HepG2 (cell line): ENCODE results near the gene TRIO. TPM values are rescaled to one million over a fixed set of nuclear protein-coding genes. Genes with fewer than 3 reads are reported as not detected.

Source experiments
- ATAC-seq: fragments of 200-7000 bp; cut with Tn5 transposase; 3 replicates; pipeline ENCODE4 v1.9.1; 2020; ENCODE audit warnings: mild to moderate bottlenecking, moderate library complexity
- BruUV-seq: library from RNA; stranded (reverse); fragments of 400-500 nt; replicated peaks from 2 replicates; lab custom pipeline; 2021; lab: Mats Ljungman, UMichigan
- CTCF ChIA-PET: fragments of 300-600 bp; formaldehyde crosslinking; extraction: SDS; loops from one replicate; lab custom pipeline; 2021; ENCODE audit warnings: low total read pairs, inconsistent platforms, low intra/inter-chr PET ratio; lab: Yijun Ruan, JAX
- POLR2A ChIA-PET: fragments of 350-600 bp; sonication (Branson Sonifier 250); formaldehyde crosslinking; loops from one replicate; lab custom pipeline; 2020; ENCODE audit warnings: antibody characterized with exemption, inconsistent platforms; lab: Yijun Ruan, JAX
- DNase-seq: peaks from one replicate; pipeline ENCODE4 v3.0.0-alpha.2; 2015; ENCODE audit warnings: low spot score
- FAIRE-seq: peaks from 3 replicates; lab custom pipeline; 2011; peaks lifted over from hg19 to GRCh38; lab: Jason Lieb, UNC
- H2AFZ ChIP-seq: one replicate; pipeline ENCODE4 v1.6.1; 2011; ENCODE audit warnings: low read length, inconsistent platforms
- H3K27ac ChIP-seq: fragments of 300-600 bp; 3 replicates; pipeline ENCODE4 v1.8.0; 2011; ENCODE audit warnings: mixed run types, mild to moderate bottlenecking, mixed read lengths, low read length, inconsistent platforms; ENCODE audit not compliant: insufficient read depth; ENCODE audit errors: extremely low read length
- H3K27me3 ChIP-seq, 2 experiments: fragments of 200-600 bp in 1 of 2; 2 replicates in 1 of 2; 3 replicates in 1 of 2; pipeline versions ENCODE4 v1.6.0 to v1.8.0; 2011; ENCODE audit warnings: low read length in 2 of 2, mild to moderate bottlenecking in 2 of 2, moderate library complexity in 2 of 2, inconsistent platforms in 1 of 2; ENCODE audit not compliant: insufficient read depth in 2 of 2, control insufficient read depth in 1 of 2
- H3K36me3 ChIP-seq, 2 experiments: fragments of 200-600 bp in 1 of 2; replicated peaks in 1 of 2; 2 replicates in 1 of 2; 3 replicates in 1 of 2; pipeline versions ENCODE4 v1.5.1 to v1.8.0; 2011; ENCODE audit warnings: low read length in 2 of 2, inconsistent platforms in 1 of 2; ENCODE audit not compliant: insufficient read depth in 2 of 2, control insufficient read depth in 1 of 2
- H3K4me1 ChIP-seq: 2 replicates; pipeline ENCODE4 v1.5.1; 2012; ENCODE audit warnings: low read length, inconsistent platforms; ENCODE audit not compliant: insufficient read depth
- H3K4me2 ChIP-seq: 2 replicates; pipeline ENCODE4 v1.6.0; 2011; ENCODE audit warnings: low read depth, low read length, inconsistent platforms
- H3K4me3 ChIP-seq, 3 experiments: fragments of 200-600 bp in 1 of 3; sonication (generic), shearing (Covaris generic) in 1 of 3; replicated peaks in 1 of 3; 2 replicates each; pipeline ENCODE4 v1.5.1; 2011 to 2016; ENCODE audit warnings: low read length in 3 of 3, inconsistent platforms in 2 of 3, low read depth in 2 of 3, mild to moderate bottlenecking in 2 of 3, control low read depth in 1 of 3, mixed read lengths in 1 of 3; ENCODE audit not compliant: insufficient read depth in 1 of 3
- H3K79me2 ChIP-seq: one replicate; pipeline ENCODE4 v1.6.1; 2011; ENCODE audit warnings: low read length, inconsistent platforms; ENCODE audit not compliant: insufficient read depth
- H3K9ac ChIP-seq: 2 replicates; pipeline ENCODE4 v1.6.0; 2011; ENCODE audit warnings: mild to moderate bottlenecking, low read depth, low read length, inconsistent platforms; ENCODE audit not compliant: insufficient read depth
- H3K9me3 ChIP-seq: 2 replicates; pipeline ENCODE4 v1.5.1; 2012; ENCODE audit warnings: mild to moderate bottlenecking, low read length
- H4K20me1 ChIP-seq: 2 replicates; pipeline ENCODE4 v1.6.0; 2011; ENCODE audit warnings: inconsistent platforms, mild to moderate bottlenecking, low read length, moderate library complexity; ENCODE audit not compliant: insufficient read depth
- ASH2L ChIP-seq: fragments of 300-600, 200-600 bp; sonication (generic); IDR thresholded peaks from 2 replicates; pipeline ENCODE4 v1.7.0; 2017; ENCODE audit warnings: low read depth, mild to moderate bottlenecking, moderate library complexity, mixed read lengths, low read length; ENCODE audit not compliant: insufficient read length
- BHLHE40 ChIP-seq: IDR thresholded peaks from 2 replicates; pipeline ENCODE4 v1.6.1; 2011; ENCODE audit warnings: low read length, improper control_type of control experiment
- KDM6A ChIP-seq: IDR thresholded peaks from 2 replicates; pipeline ENCODE4 v1.6.1; 2016; ENCODE audit warnings: low read depth
- MEIS1 ChIP-seq: sonication (generic); formaldehyde crosslinking; IDR thresholded peaks from 2 replicates; pipeline ENCODE4 v1.9.0; 2021; ENCODE audit warnings: mild to moderate bottlenecking, missing genetic modification reagents, moderate library complexity, borderline replicate concordance
- MNT ChIP-seq: fragments of 450-650 bp; IDR thresholded peaks from 2 replicates; pipeline ENCODE4 v1.6.1; 2016
- POLR2A ChIP-seq, 2 experiments: IDR thresholded peaks; 2 replicates each; pipeline ENCODE4 v1.6.1; 2011; ENCODE audit warnings: low read depth in 2 of 2, low read length in 2 of 2, mild to moderate bottlenecking in 1 of 2, moderate library complexity in 1 of 2; ENCODE audit not compliant: insufficient read depth in 1 of 2
- SIX1 ChIP-seq: sonication (generic); formaldehyde crosslinking; IDR thresholded peaks from 2 replicates; pipeline ENCODE4 v1.4.0; 2020; ENCODE audit warnings: missing genetic modification reagents, borderline replicate concordance
- U2AF1 ChIP-seq: fragments of 200-400 bp; formaldehyde crosslinking; optimal IDR thresholded peaks from 2 replicates; pipeline ENCODE3; 2017; ENCODE audit warnings: mild to moderate bottlenecking, low read depth, low read length
- ZNF30 ChIP-seq: sonication (generic); formaldehyde crosslinking; IDR thresholded peaks from 2 replicates; pipeline ENCODE4 v1.5.0; 2020; ENCODE audit warnings: mild to moderate bottlenecking, missing genetic modification reagents
- ZNF577 ChIP-seq: sonication (generic); formaldehyde crosslinking; IDR thresholded peaks from 2 replicates; pipeline ENCODE4 v1.4.0; 2020; ENCODE audit warnings: mild to moderate bottlenecking, low read depth, missing genetic modification reagents, borderline replicate concordance
- WGBS: methylation state at CpG from one replicate; pipeline ENCODE4 v1.1.6; 2017; ENCODE audit warnings: low lambda C conversion rate; 5-methylcytosine and 5-hydroxymethylcytosine counted together
- in situ Hi-C: cut with HindIII; loops from 2 replicates; pipeline ENCODE4 v1.10.0; 2017; ENCODE audit warnings: low pct_unique_long_range_greater_than_20kb; ENCODE audit not compliant: extremely low pct_ligation_motif_present
- intact Hi-C: fragments of 100-400 bp; cut with micrococcal nuclease; formaldehyde crosslinking; loops from one replicate; pipeline ENCODE4 v1.10.0; 2022; ENCODE audit not compliant: unreplicated experiment
- polyA plus RNA-seq, 8 experiments: library from polyadenylated mRNA; depleted of rRNA in 3 of 8; stranded (reverse) in 7 of 8; unstranded in 1 of 8; fragments of >200 nt; fragmentation: Illumina TruSeq in 4 of 8; extraction: Trizol in 4 of 8; gene quantifications; 2 replicates each; pipeline versions ENCODE4 v1.2.1 to v1.2.3, GENCODE V29; 2011 to 2016; ENCODE audit warnings: low read depth in 4 of 8, missing spikeins in 1 of 8, mixed read lengths in 1 of 8; ENCODE audit not compliant: insufficient read depth in 1 of 8
- total RNA-seq, 5 experiments: library from RNA; depleted of rRNA; stranded (reverse); fragments of >200 nt; fragmentation: Illumina TruSeq; extraction: Trizol; gene quantifications; 2 replicates each; pipeline ENCODE4 v1.2.3, GENCODE V29; 2016; ENCODE audit warnings: low read depth in 1 of 5
- TF ChIP-seq, protein P1 (sequence below): sonication (generic); formaldehyde crosslinking; IDR thresholded peaks from 2 replicates; pipeline ENCODE4 v1.5.1; 2020; ENCODE audit warnings: missing genetic modification reagents, mild to moderate bottlenecking, borderline replicate concordance

Gene TRIO
- total and polyA plus RNA-seq, 2 of the 13 experiments (the other 11 are each of a cell fraction or from before 2014, with no cell fraction given): 45.2 to 45.9 TPM

DNA sequence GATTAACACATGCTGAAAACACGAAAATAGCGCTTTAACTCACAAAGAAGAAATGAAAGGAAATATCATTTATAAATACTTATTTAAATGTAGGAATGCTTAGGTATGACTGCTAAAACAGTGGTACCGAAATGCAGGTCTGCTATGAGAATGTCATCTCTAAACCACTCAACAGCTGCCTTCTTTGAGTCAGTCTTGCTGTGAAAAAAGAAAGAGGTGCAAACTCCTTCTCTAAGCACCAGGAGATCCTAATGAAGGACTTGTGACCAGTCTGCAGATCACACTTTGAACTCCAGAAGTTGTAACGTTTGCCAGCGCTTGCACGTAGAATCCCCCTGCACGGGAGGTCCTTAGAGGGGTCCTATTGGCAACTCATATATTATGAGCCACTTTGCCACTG, 86.6 kb downstream of the TRIO start:
- ChIA-PET CTCF (no interaction called here), POLR2A (no interaction called here)
- H4K20me1 ChIP-seq: peaks cover 24% of the 10 kb centered on the region; the same call in 1 of the 2 replicates
- H3K4me2 ChIP-seq: no peak overlapping the region
- H3K4me1 ChIP-seq: peaks cover 37% of the 10 kb centered on the region
- no peak overlapping the region for H3K9ac ChIP-seq
- in situ Hi-C loops (no loop called here), intact Hi-C loops (no loop called here)
- TF ChIP-seq ZNF30 (no peak), POLR2A (IDR thresholded peaks at IDR 0.05; ENCODE audit: insufficient read depth in 1 of 2, low read depth in 2 of 2, low read length in 2 of 2) (no peak), MEIS1 (CRISPR knock-in tag) (no peak), KDM6A (no peak)
- TF ChIP-seq, protein P1, sequence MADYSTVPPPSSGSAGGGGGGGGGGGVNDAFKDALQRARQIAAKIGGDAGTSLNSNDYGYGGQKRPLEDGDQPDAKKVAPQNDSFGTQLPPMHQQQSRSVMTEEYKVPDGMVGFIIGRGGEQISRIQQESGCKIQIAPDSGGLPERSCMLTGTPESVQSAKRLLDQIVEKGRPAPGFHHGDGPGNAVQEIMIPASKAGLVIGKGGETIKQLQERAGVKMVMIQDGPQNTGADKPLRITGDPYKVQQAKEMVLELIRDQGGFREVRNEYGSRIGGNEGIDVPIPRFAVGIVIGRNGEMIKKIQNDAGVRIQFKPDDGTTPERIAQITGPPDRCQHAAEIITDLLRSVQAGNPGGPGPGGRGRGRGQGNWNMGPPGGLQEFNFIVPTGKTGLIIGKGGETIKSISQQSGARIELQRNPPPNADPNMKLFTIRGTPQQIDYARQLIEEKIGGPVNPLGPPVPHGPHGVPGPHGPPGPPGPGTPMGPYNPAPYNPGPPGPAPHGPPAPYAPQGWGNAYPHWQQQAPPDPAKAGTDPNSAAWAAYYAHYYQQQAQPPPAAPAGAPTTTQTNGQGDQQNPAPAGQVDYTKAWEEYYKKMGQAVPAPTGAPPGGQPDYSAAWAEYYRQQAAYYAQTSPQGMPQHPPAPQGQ (CRISPR knock-in tag): no peak
- 99% methylated on average over 7 of the region's 7 CpGs for WGBS
- peaks cover 94% of the 10 kb centered on the region for H3K79me2 ChIP-seq
- no peak overlapping the region for H2AFZ ChIP-seq
- no peaks in the 10 kb centered on the region for H3K9me3 ChIP-seq
- H3K4me3 ChIP-seq: no peak overlapping the region
- no peak for FAIRE-seq
- no peak overlapping the region for H3K27ac ChIP-seq
- no peaks in the 10 kb centered on the region for H3K27me3 ChIP-seq
- BruUV-seq: no TSS peak
- H3K36me3 ChIP-seq: 0 out of 5 replicates have a peak, but pooled peaks cover 0 to 3% of the 10 kb centered on the region in 2 experiments
- no peak for ATAC-seq
- DNase-seq: no peak

GRCh38 chr5:14231156-14231555, 88.0 kb downstream of the TRIO start:
- Histone ChIP-seq H2AFZ (no peak overlapping the region), H3K4me1 (peaks cover 29% of the 10 kb centered on the region), H3K4me3 (no peak overlapping the region), H3K27ac (no peak overlapping the region), H3K9me3 (no peaks in the 10 kb centered on the region), H4K20me1 (peaks cover 24% of the 10 kb centered on the region; the same call in 1 of the 2 replicates), H3K4me2 (no peak overlapping the region), H3K79me2 (peaks cover 93% of the 10 kb centered on the region), H3K27me3 (no peaks in the 10 kb centered on the region), H3K9ac (no peak overlapping the region), H3K36me3 (0 out of 5 replicates have a peak, but pooled peaks cover 0 to 3% of the 10 kb centered on the region in 2 experiments)
- FAIRE-seq (no peak), ATAC-seq (no peak), DNase-seq (no peak)
- BruUV-seq: no TSS peak
- ChIA-PET CTCF (no interaction called here), POLR2A (no interaction called here)
- intact Hi-C loops (no loop called here), in situ Hi-C loops (no loop called here)
- 98% methylated on average over 2 of the region's 2 CpGs for WGBS
- TF ChIP-seq BHLHE40: no peak
- TF ChIP-seq ASH2L: no peak
- no peak for TF ChIP-seq SIX1
- TF ChIP-seq MNT: no peak
- no peak for TF ChIP-seq U2AF1
- no peak for TF ChIP-seq ZNF577
